Neuronal stem cell (in vitro differentiated cells): ENCODE data around the gene SGF29.

Source experiments
- DNase-seq: peaks from one replicate; pipeline ENCODE4 v3.0.0-alpha.2; 2013; ENCODE audit warnings: low spot score
- H2AFZ ChIP-seq: one replicate; pipeline ENCODE4 v1.6.1; 2013; ENCODE audit warnings: mild to moderate bottlenecking, low read length, inconsistent platforms
- H2AK5ac ChIP-seq: 2 replicates; pipeline ENCODE4 v1.6.1; 2013; ENCODE audit warnings: low read depth, mild to moderate bottlenecking, inconsistent platforms, low read length, moderate library complexity, mixed read lengths
- H2BK120ac ChIP-seq: 2 replicates; pipeline ENCODE4 v1.6.1; 2013; ENCODE audit warnings: low read depth, mild to moderate bottlenecking, inconsistent platforms, low read length, moderate library complexity, mixed read lengths
- H2BK12ac ChIP-seq: one replicate; pipeline ENCODE4 v1.6.1; 2013; ENCODE audit warnings: low read length, inconsistent platforms
- H2BK15ac ChIP-seq: 2 replicates; pipeline ENCODE4 v1.6.1; 2013; ENCODE audit warnings: mild to moderate bottlenecking, low read length, inconsistent platforms, mixed read lengths
- H2BK5ac ChIP-seq: one replicate; pipeline ENCODE4 v1.6.1; 2013; ENCODE audit warnings: inconsistent platforms, mild to moderate bottlenecking, low read length, moderate library complexity
- H3K14ac ChIP-seq: one replicate; pipeline ENCODE4 v1.6.1; 2013; ENCODE audit warnings: low read length, inconsistent platforms
- H3K18ac ChIP-seq: 2 replicates; pipeline ENCODE4 v1.6.1; 2013; ENCODE audit warnings: low read length, inconsistent platforms
- H3K23ac ChIP-seq: 2 replicates; pipeline ENCODE4 v1.6.1; 2013; ENCODE audit warnings: low read depth, mild to moderate bottlenecking, mixed read lengths, low read length, inconsistent platforms; ENCODE audit not compliant: poor library complexity
- H3K27ac ChIP-seq: replicated peaks from 3 replicates; pipeline ENCODE4 v1.5.1; 2013; ENCODE audit warnings: low read length, inconsistent platforms
- H3K27me3 ChIP-seq, 3 experiments: 2 replicates each; pipeline ENCODE4 v1.6.1; 2013; ENCODE audit warnings: low read length in 3 of 3, mild to moderate bottlenecking in 2 of 3, inconsistent platforms in 1 of 3, low read depth in 1 of 3, mixed read lengths in 1 of 3, moderate library complexity in 1 of 3; ENCODE audit not compliant: control insufficient read depth in 3 of 3, insufficient read depth in 3 of 3
- H3K36me3 ChIP-seq, 2 donors: replicated peaks in 1 of 2; 2 replicates each; pipeline ENCODE4 v1.6.1; 2013; ENCODE audit warnings: low read length in 2 of 2; ENCODE audit not compliant: control insufficient read depth in 2 of 2, insufficient read depth in 2 of 2
- H3K4ac ChIP-seq: 2 replicates; pipeline ENCODE4 v1.6.1; 2013; ENCODE audit warnings: inconsistent platforms, mild to moderate bottlenecking, low read length, moderate library complexity
- H3K4me1 ChIP-seq, 2 donors: 1 replicate in 1 of 2; 2 replicates in 1 of 2; pipeline ENCODE4 v1.6.1; 2013; ENCODE audit warnings: low read length in 2 of 2, low read depth in 1 of 2; ENCODE audit not compliant: control insufficient read depth in 2 of 2, insufficient read depth in 1 of 2
- H3K4me2 ChIP-seq: one replicate; pipeline ENCODE4 v1.6.1; 2013; ENCODE audit warnings: mild to moderate bottlenecking, low read length, inconsistent platforms; ENCODE audit not compliant: insufficient read depth, poor library complexity, severe bottlenecking
- H3K4me3 ChIP-seq, 2 donors: 2 replicates each; pipeline ENCODE4 v1.5.1; 2013; ENCODE audit warnings: low read length in 2 of 2, mild to moderate bottlenecking in 2 of 2, inconsistent platforms in 1 of 2, moderate library complexity in 1 of 2
- H3K79me1 ChIP-seq: one replicate; pipeline ENCODE4 v1.6.1; 2013; ENCODE audit warnings: low read depth, mild to moderate bottlenecking, inconsistent platforms, low read length, moderate library complexity
- H3K9ac ChIP-seq: one replicate; pipeline ENCODE4 v1.6.1; 2013; ENCODE audit warnings: mild to moderate bottlenecking, low read depth, low read length, inconsistent platforms; ENCODE audit not compliant: poor library complexity
- H3K9me3 ChIP-seq, 2 donors: replicated peaks in 1 of 2; 2 replicates each; pipeline versions ENCODE3 to v1.6.1; 2013; ENCODE audit warnings: low read length in 2 of 2, mild to moderate bottlenecking in 2 of 2, inconsistent platforms in 1 of 2, low read depth in 1 of 2, mixed read lengths in 1 of 2, moderate library complexity in 1 of 2; ENCODE audit not compliant: control insufficient read depth in 2 of 2, insufficient read depth in 1 of 2
- H4K8ac ChIP-seq: one replicate; pipeline ENCODE4 v1.6.1; 2013; ENCODE audit warnings: low read depth, mild to moderate bottlenecking, inconsistent platforms, low read length, moderate library complexity
- H4K91ac ChIP-seq: one replicate; pipeline ENCODE4 v1.6.1; 2013; ENCODE audit warnings: low read length, low read depth, mild to moderate bottlenecking, inconsistent platforms; ENCODE audit not compliant: poor library complexity
- WGBS, 2 donors: extraction: QIAGEN DNeasy Blood & Tissue Kit; methylation state at CpG; one replicate each; pipeline ENCODE4 v1.1.7; 2013; ENCODE audit warnings: missing lambda C conversion rate in 2 of 2, mixed read lengths in 1 of 2; ENCODE audit not compliant: insufficient read length in 2 of 2, insufficient replicate concordance in 1 of 2; ENCODE audit errors: extremely low coverage in 2 of 2; 5-methylcytosine and 5-hydroxymethylcytosine counted together

SGF29 gene

GRCh38 chr16:28596115-28596630, 42.5 kb downstream of the SGF29 start:
- no peak overlapping the region for H2BK12ac ChIP-seq
- H3K36me3 ChIP-seq = peaks cover 1 to 11% of the 10 kb centered on the region in 2 donors
- H3K4ac ChIP-seq = no peak overlapping the region
- H3K18ac ChIP-seq = peak overlapping the region; percentile 55
- H3K4me2 ChIP-seq = no peak overlapping the region
- peak overlapping the region; percentile 94 for H2AK5ac ChIP-seq
- peak overlapping the region; percentile 66 for H2BK5ac ChIP-seq
- DNase-seq = no peak
- no peak overlapping the region for H3K14ac ChIP-seq
- H3K27me3 ChIP-seq = no peaks in the 10 kb centered on the region
- no peak overlapping the region for H3K23ac ChIP-seq
- no CpG with 5 or more reads among the region's 8 CpGs for WGBS, 2 donors
- H3K9ac ChIP-seq = no peak overlapping the region
- H3K4me1 ChIP-seq = peaks cover 11 to 17% of the 10 kb centered on the region in 2 donors
- H4K8ac ChIP-seq = no peak overlapping the region
- H2AFZ ChIP-seq = no peak overlapping the region
- no peaks in the 10 kb centered on the region for H3K9me3 ChIP-seq
- no peak overlapping the region for H2BK15ac ChIP-seq
- no peak overlapping the region for H2BK120ac ChIP-seq
- H3K27ac ChIP-seq = no peak overlapping the region
- no peak overlapping the region for H4K91ac ChIP-seq
- H3K4me3 ChIP-seq = no peak overlapping the region
- H3K79me1 ChIP-seq = no peaks in the 10 kb centered on the region

GRCh38 chr16:28596840-28597691, 43.3 kb downstream of the SGF29 start, which contains the start of gene SULT1A2:
SULT1A2 (minus strand) TSS chr16:28597050; CDS start chr16:28595930, 1,120 bp downstream.
- Histone ChIP-seq H3K23ac (peak within 1 kb of the TSS; percentile 85), H3K27me3 (no peaks in the 10 kb centered on the region), H3K36me3 (peaks cover 0 to 6% of the 10 kb centered on the region in 2 donors), H3K9ac (peak within 1 kb of the TSS; percentile 44), H3K18ac (peak within 1 kb of the TSS; percentile 91), H2AK5ac (peak within 1 kb of the TSS; percentile 94), H2BK5ac (peak within 1 kb of the TSS; percentile 66), H4K91ac (peak within 1 kb of the TSS; percentile 59), H3K79me1 (no peaks in the 10 kb centered on the region), H2AFZ (peak within 1 kb of the TSS; percentile 51), H2BK15ac (no peak within 1 kb of the TSS), H3K4me1 (peaks cover 11 to 17% of the 10 kb centered on the region in 2 donors), H3K4ac (peak within 1 kb of the TSS; percentile 53), H2BK12ac (no peak within 1 kb of the TSS), H3K4me3 (no peak within 1 kb of the TSS), H4K8ac (peak within 1 kb of the TSS; percentile 93), H3K14ac (no peak within 1 kb of the TSS), H3K27ac (no peak within 1 kb of the TSS), H3K4me2 (no peak within 1 kb of the TSS), H3K9me3 (no peaks in the 10 kb centered on the region), H2BK120ac (no peak within 1 kb of the TSS)
- no peak for DNase-seq
- WGBS, 2 donors = no CpG with 5 or more reads among the region's 11 CpGs

GRCh38 chr16:28597692-28598261, 44.1 kb downstream of the SGF29 start:
- no peaks in the 10 kb centered on the region for H3K9me3 ChIP-seq
- no peaks in the 10 kb centered on the region for H3K27me3 ChIP-seq
- no CpG with 5 or more reads among the region's 9 CpGs for WGBS, 2 donors
- peak overlapping the region; percentile 53 for H3K4ac ChIP-seq
- H2BK12ac ChIP-seq = no peak overlapping the region
- H4K91ac ChIP-seq = peak overlapping the region; percentile 59
- H2BK15ac ChIP-seq = no peak overlapping the region
- peak; percentile 29 for DNase-seq
- peak overlapping the region; percentile 66 for H2BK5ac ChIP-seq
- no peak overlapping the region for H3K4me3 ChIP-seq
- no peak overlapping the region for H2BK120ac ChIP-seq
- H3K23ac ChIP-seq = no peak overlapping the region
- peak overlapping the region; percentile 20 for H2AK5ac ChIP-seq
- peaks cover 11 to 17% of the 10 kb centered on the region in 2 donors for H3K4me1 ChIP-seq
- H2AFZ ChIP-seq = peak overlapping the region; percentile 9
- H4K8ac ChIP-seq = peak overlapping the region; percentile 93
- peak overlapping the region; percentile 91 for H3K18ac ChIP-seq
- H3K9ac ChIP-seq = no peak overlapping the region
- H3K4me2 ChIP-seq = no peak overlapping the region
- H3K27ac ChIP-seq = no peak overlapping the region
- no peaks in the 10 kb centered on the region for H3K79me1 ChIP-seq
- no peak overlapping the region for H3K14ac ChIP-seq
- peaks cover 0 to 2% of the 10 kb centered on the region in 2 donors for H3K36me3 ChIP-seq
